Neural progenitor cell (in vitro differentiated cells): Measurements from ENCODE around the gene HS3ST3B1. TPM values are rescaled to one million over a fixed set of nuclear protein-coding genes. Genes with fewer than 3 reads are reported as not detected.

Experiments used
- DNase-seq: peaks from one replicate; pipeline ENCODE4 v3.0.0-alpha.2; 2016; ENCODE audit warnings: low spot score
- H2AFZ ChIP-seq: fragments of 200-600 bp; sonication (generic); replicated peaks from 2 replicates; pipeline ENCODE4 v1.6.1; 2016; ENCODE audit warnings: antibody characterized with exemption
- H3F3A ChIP-seq: fragments of 200-600 bp; sonication (generic); 2 replicates; pipeline ENCODE4 v1.6.1; 2016; ENCODE audit warnings: antibody characterized with exemption, low read depth
- H3K27ac ChIP-seq: fragments of 200-600 bp; sonication (generic); 2 replicates; pipeline ENCODE4 v1.5.1; 2016; ENCODE audit warnings: mild to moderate bottlenecking
- H3K27me3 ChIP-seq: fragments of 200-600 bp; sonication (generic); 2 replicates; pipeline ENCODE4 v1.6.1; 2016; ENCODE audit warnings: mild to moderate bottlenecking, moderate library complexity
- H3K36me3 ChIP-seq: fragments of 200-600 bp; sonication (generic); 2 replicates; pipeline ENCODE4 v1.5.1; 2016
- H3K4me1 ChIP-seq: fragments of 200-600 bp; sonication (generic); 2 replicates; pipeline ENCODE4 v1.6.1; 2016; ENCODE audit warnings: mixed run types
- H3K4me2 ChIP-seq: fragments of 200-600 bp; sonication (generic); 2 replicates; pipeline ENCODE4 v1.6.1; 2016
- H3K4me3 ChIP-seq: fragments of 200-600 bp; sonication (generic); 2 replicates; pipeline ENCODE4 v1.5.1; 2016
- H3K79me2 ChIP-seq: fragments of 200-600 bp; sonication (generic); 2 replicates; pipeline ENCODE4 v1.6.1; 2016; ENCODE audit warnings: low read depth
- H3K9ac ChIP-seq: fragments of 200-600 bp; sonication (generic); 2 replicates; pipeline ENCODE4 v1.6.1; 2016
- H3K9me3 ChIP-seq: fragments of 200-600 bp; sonication (generic); 2 replicates; pipeline ENCODE4 v1.5.1; 2016; ENCODE audit warnings: low read depth
- H4K20me1 ChIP-seq: fragments of 200-600 bp; sonication (generic); 2 replicates; pipeline ENCODE4 v1.6.1; 2016; ENCODE audit warnings: low read depth
- H3K27ac Mint-ChIP-seq: 3 replicates; pipeline ENCODE4 v1.8.0; 2021; ENCODE audit warnings: mixed read lengths
- H3K27me3 Mint-ChIP-seq: 2 replicates; pipeline ENCODE4 v1.8.0; 2022; ENCODE audit warnings: low read depth, mild to moderate bottlenecking, inconsistent platforms, moderate library complexity, mixed read lengths; ENCODE audit not compliant: insufficient read depth
- H3K36me3 Mint-ChIP-seq: 3 replicates; pipeline ENCODE4 v1.8.0; 2021; ENCODE audit warnings: mixed read lengths
- H3K4me1 Mint-ChIP-seq: 3 replicates; pipeline ENCODE4 v1.8.0; 2021; ENCODE audit warnings: mixed read lengths
- H3K4me3 Mint-ChIP-seq: 3 replicates; pipeline ENCODE4 v1.8.0; 2021; ENCODE audit warnings: mild to moderate bottlenecking, moderate library complexity, mixed read lengths
- H3K9me3 Mint-ChIP-seq: 3 replicates; pipeline ENCODE4 v1.8.0; 2020; ENCODE audit warnings: mixed read lengths
- CTCF ChIP-seq: fragments of 200-600 bp; sonication (generic); IDR thresholded peaks from 2 replicates; pipeline ENCODE4 v1.5.1; 2017; ENCODE audit warnings: antibody characterized with exemption, mild to moderate bottlenecking
- EZH2 ChIP-seq: fragments of 200-600 bp; sonication (generic); IDR thresholded peaks from 2 replicates; pipeline ENCODE4 v1.6.1; 2017; ENCODE audit warnings: antibody characterized with exemption, mild to moderate bottlenecking, moderate library complexity
- EZH2phosphoT487 ChIP-seq: fragments of 200-600 bp; sonication (generic); IDR thresholded peaks from 2 replicates; pipeline ENCODE4 v1.6.1; 2017; ENCODE audit warnings: antibody characterized with exemption
- total RNA-seq: library from RNA; depleted of rRNA; stranded (reverse); fragments of >200 nt; gene quantifications from 2 replicates; pipeline ENCODE4 v1.2.3, GENCODE V29; 2015; ENCODE audit warnings: low replicate concordance

Gene HS3ST3B1
- total RNA-seq, 1 donor from 2014 or later, result 21.5 TPM

- H3K4me3 ChIP-seq, result no peak overlapping the region
- H3K4me2 ChIP-seq, result peak overlapping the region; percentile 62
- Mint-ChIP-seq H3K36me3 (peaks cover 24% of the 10 kb centered on the region), H3K9me3 (peaks cover 11% of the 10 kb centered on the region), H3K4me3 (peak overlapping the region; percentile 36), H3K4me1 (peaks cover 51% of the 10 kb centered on the region), H3K27ac (peak overlapping the region; percentile 98), H3K27me3 (peaks cover 2% of the 10 kb centered on the region)
- peak; percentile 26 for DNase-seq
- TF ChIP-seq CTCF (no peak), EZH2phosphoT487 (no peak), EZH2 (no peak)
- no peak overlapping the region for H3K9ac ChIP-seq
- H3K36me3 ChIP-seq, result no peaks in the 10 kb centered on the region
- peaks cover 43% of the 10 kb centered on the region for H3K79me2 ChIP-seq
- no peaks in the 10 kb centered on the region for H3K9me3 ChIP-seq
- no peak overlapping the region for H2AFZ ChIP-seq
- H3K4me1 ChIP-seq, result peaks cover 40% of the 10 kb centered on the region
- peaks cover 24% of the 10 kb centered on the region for H3F3A ChIP-seq
- H3K27ac ChIP-seq, result peak overlapping the region; percentile 49
- H4K20me1 ChIP-seq, result peaks cover 34% of the 10 kb centered on the region
- H3K27me3 ChIP-seq, result no peaks in the 10 kb centered on the region
These were observed 15.4 kb downstream of the HS3ST3B1 start for GRCh38 chr17:14316126-14316832.

GRCh38 chr17:14317383-14317782 is 16.5 kb downstream of the HS3ST3B1 start:
- no peak overlapping the region for H2AFZ ChIP-seq
- peak; percentile 23 for DNase-seq
- peak overlapping the region; percentile 62 for H3K4me2 ChIP-seq
- H3K9me3 ChIP-seq, result no peaks in the 10 kb centered on the region
- H3K27me3 ChIP-seq, result no peaks in the 10 kb centered on the region
- H3K36me3 Mint-ChIP-seq, result peaks cover 21% of the 10 kb centered on the region
- H3F3A ChIP-seq, result peaks cover 24% of the 10 kb centered on the region
- H3K27me3 Mint-ChIP-seq, result peaks cover under 1% of the 10 kb centered on the region
- H4K20me1 ChIP-seq, result peaks cover 43% of the 10 kb centered on the region
- no peak overlapping the region for H3K4me3 ChIP-seq
- peaks cover 11% of the 10 kb centered on the region for H3K9me3 Mint-ChIP-seq
- H3K27ac Mint-ChIP-seq, result peak overlapping the region; percentile 98
- H3K79me2 ChIP-seq, result peaks cover 47% of the 10 kb centered on the region
- TF ChIP-seq CTCF, result no peak
- no peak for TF ChIP-seq EZH2
- no peak for TF ChIP-seq EZH2phosphoT487
- peak overlapping the region; percentile 73 for H3K4me3 Mint-ChIP-seq
- H3K27ac ChIP-seq, result peak overlapping the region; percentile 49
- H3K36me3 ChIP-seq, result no peaks in the 10 kb centered on the region
- peaks cover 61% of the 10 kb centered on the region for H3K4me1 Mint-ChIP-seq
- no peak overlapping the region for H3K9ac ChIP-seq
- peaks cover 51% of the 10 kb centered on the region for H3K4me1 ChIP-seq

DNA sequence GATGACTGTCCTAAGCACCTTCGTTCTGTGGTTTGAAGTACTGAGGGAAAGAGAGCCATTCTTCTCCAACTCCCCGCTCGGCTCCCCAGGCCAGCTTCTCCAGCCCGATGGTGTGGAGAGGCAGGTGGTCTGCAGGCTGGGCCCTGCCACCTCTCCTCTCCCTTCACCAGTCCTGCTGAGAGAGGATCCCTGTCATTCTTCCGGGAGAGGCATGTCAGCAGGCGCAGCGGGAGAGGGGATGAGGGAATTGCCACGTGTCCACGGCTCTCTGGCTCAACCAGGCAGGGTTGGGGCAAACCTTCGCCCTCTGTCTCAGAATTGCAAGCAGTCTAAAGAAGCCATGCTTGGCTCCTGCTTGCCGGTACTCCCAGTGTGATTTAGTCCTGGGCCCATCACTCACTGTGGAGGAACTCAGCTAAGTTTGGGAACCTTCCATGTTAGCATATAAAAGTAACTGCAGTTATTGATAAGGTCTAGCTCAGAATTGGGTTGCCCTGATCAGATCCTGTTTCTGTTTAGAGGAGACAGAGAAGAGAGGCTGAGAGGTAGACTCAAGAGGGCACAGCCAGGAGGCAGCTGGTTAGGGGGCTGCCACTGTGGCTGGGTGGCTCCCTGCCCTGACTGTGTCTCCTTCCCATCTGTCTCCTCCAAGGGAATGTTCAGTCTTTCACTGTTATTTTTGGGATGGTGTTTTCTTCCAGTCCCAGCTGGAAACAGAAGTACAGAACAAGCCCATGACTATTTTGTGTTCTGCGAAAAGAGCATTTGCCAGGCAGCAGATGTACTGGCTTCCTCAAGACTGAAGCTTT is 17.4 kb downstream of the HS3ST3B1 start:
- peaks cover 28% of the 10 kb centered on the region for H3F3A ChIP-seq
- no peak overlapping the region for H3K9ac ChIP-seq
- H3K36me3 ChIP-seq, result no peaks in the 10 kb centered on the region
- H3K9me3 Mint-ChIP-seq, result peaks cover 8% of the 10 kb centered on the region
- H3K79me2 ChIP-seq, result peaks cover 52% of the 10 kb centered on the region
- H3K36me3 Mint-ChIP-seq, result peaks cover 15% of the 10 kb centered on the region
- H3K9me3 ChIP-seq, result no peaks in the 10 kb centered on the region
- H3K27ac ChIP-seq, result peak overlapping the region; percentile 49
- H3K4me3 Mint-ChIP-seq, result peak overlapping the region; percentile 73
- no peaks in the 10 kb centered on the region for H3K27me3 ChIP-seq
- no peak for DNase-seq
- H3K4me1 Mint-ChIP-seq, result peaks cover 70% of the 10 kb centered on the region
- H4K20me1 ChIP-seq, result peaks cover 50% of the 10 kb centered on the region
- peaks cover 58% of the 10 kb centered on the region for H3K4me1 ChIP-seq
- H3K4me3 ChIP-seq, result no peak overlapping the region
- H3K4me2 ChIP-seq, result peak overlapping the region; percentile 62
- peaks cover 3% of the 10 kb centered on the region for H3K27me3 Mint-ChIP-seq
- TF ChIP-seq CTCF, result no peak
- no peak for TF ChIP-seq EZH2phosphoT487
- no peak for TF ChIP-seq EZH2
- H3K27ac Mint-ChIP-seq, result peak overlapping the region; percentile 98
- H2AFZ ChIP-seq, result no peak overlapping the region
